ENCODE results near the gene PIP5KL1. TPM values are rescaled to one million over a fixed set of nuclear protein-coding genes. Genes with fewer than 3 reads are reported as not detected.
A peak's percentile ranks its signal among the peaks of the same experiment; 100 is the strongest.

Gene PIP5KL1
- total RNA-seq, 1 experiment from 2014 or later = 5.1 TPM

DNA sequence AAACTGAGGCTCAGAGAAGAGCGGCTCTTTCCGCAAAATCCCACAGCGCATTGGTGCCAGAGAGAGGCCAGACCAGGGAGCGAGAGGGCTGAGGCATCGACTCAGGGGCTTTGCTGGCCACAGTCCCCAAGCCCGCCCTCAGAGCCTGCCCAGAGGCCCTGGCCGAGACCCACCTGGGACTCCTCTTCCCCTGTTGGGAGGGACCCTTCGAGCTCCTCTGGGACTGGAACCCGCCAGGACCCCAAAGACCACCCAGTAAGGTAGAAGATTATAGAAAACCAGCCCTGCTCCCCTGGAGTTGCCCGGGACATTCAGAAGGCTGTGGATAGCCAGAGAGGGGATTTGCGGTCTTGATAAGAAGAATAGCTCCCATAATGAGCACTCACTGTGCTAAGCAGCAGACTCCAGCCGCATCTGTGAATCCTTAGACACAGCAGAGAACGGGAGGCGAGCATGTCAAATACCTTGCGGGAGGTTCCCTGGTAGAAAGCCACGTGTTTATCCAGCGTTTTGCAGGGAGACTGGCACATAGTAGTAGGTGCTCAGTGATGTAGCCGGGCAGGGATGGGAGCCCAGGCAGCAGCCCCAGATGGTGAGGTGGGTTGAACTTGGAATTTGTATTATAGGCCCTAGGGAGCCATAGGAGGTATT lies 52.5 kb downstream of the PIP5KL1 start:
- CTCF ChIA-PET = no interaction called here
- no TSS peak for BruUV-seq (replicated peaks)
- peaks cover 17% of the 10 kb centered on the region for H3K4me1 ChIP-seq (ENCODE audit: insufficient read depth, low read length)

DNA sequence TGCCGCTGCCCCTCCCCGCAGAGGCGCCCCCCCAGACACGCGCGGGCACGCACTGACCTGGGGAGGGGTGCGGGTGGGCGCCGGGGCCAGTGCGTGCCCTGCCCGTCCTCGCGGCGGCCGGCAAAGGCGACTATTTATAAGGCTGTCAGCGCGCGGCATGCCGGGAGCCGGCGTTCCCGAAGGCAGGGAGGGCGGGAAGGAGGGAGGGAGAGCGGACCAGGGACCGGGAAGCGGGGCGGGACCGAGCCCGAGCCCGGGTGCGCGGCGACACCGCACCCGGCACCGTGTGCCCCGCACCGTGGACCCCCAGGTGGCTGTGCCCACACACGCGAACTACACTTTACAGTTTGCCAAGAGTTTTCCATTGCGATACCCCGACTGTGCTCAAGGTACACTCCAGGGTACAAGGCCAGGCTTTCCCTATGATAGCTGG lies 53.0 kb downstream of the PIP5KL1 start, which contains the start of gene AK1:
TSS of gene AK1 (minus strand) at position 110 of the 433 bp plus-strand sequence. CDS start 3,058 bp downstream, outside the sequence.
- Histone ChIP-seq H2AFZ (ENCODE audit: low read length) (peak within 1 kb of the TSS; percentile 90), H3K27ac (ENCODE audit: low read length) (no peak within 1 kb of the TSS), H3K36me3 (ENCODE audit: low read depth, low read length) (no peaks in the 10 kb centered on the region), H3K9ac (ENCODE audit: low read length) (peak within 1 kb of the TSS; percentile 71), H3K4me2 (ENCODE audit: low read length) (peak within 1 kb of the TSS; percentile 94), H3K9me3 (ENCODE audit: low read length) (no peaks in the 10 kb centered on the region), H3K27me3 (ENCODE audit: low read length) (no peaks in the 10 kb centered on the region), H3K4me1 (ENCODE audit: insufficient read depth, low read length) (peaks cover 17% of the 10 kb centered on the region), H3K9me2 (replicated peaks; ENCODE audit: low read length) (no peaks in the 10 kb centered on the region), H3K79me2 (ENCODE audit: low read length) (peaks cover 16% of the 10 kb centered on the region), H3K4me3 (ENCODE audit: low read length) (peak within 1 kb of the TSS; percentile 77), H4K20me1 (ENCODE audit: low read length) (no peaks in the 10 kb centered on the region), H3F3A (ENCODE audit: low read length, unreplicated experiment) (no peaks in the 10 kb centered on the region)
- TF ChIP-seq EZH2 (IDR thresholded peaks at IDR 0.05; ENCODE audit: low read length, unreplicated experiment) = no peak
- no peak for TF ChIP-seq EZH2phosphoT487 (IDR thresholded peaks at IDR 0.05; ENCODE audit: borderline replicate concordance, low read length)
- TF ChIP-seq CTCF (conservative IDR thresholded peaks at IDR 0.05; ENCODE audit: low read depth, low read length) = no peak
- ATAC-seq = peak; percentile 71
- POLR2A ChIA-PET (ENCODE audit: unreplicated experiment) = no interaction called here
- intact Hi-C loops (cut with micrococcal nuclease) = loop anchor here (5.0 kb wide), 1 partner anchor 40 kb away; the partner anchor contains the start of gene ST6GALNAC4
- CTCF ChIA-PET = interaction anchor here (0.5 kb wide), 1 partner anchor 76 kb away, joined by 5 read pairs; no protein-coding TSS in a partner anchor
- DNase-seq = peak; percentile 62
- no TSS peak for BruUV-seq (replicated peaks)

More for the DNA sequence above, 52.5 kb downstream of the PIP5KL1 start:
- DNase-seq (no peak), ATAC-seq (no peak)
- no peaks in the 10 kb centered on the region for H3K9me2 ChIP-seq (replicated peaks; ENCODE audit: low read length)
- peak overlapping the region; percentile 71 for H3K9ac ChIP-seq (ENCODE audit: low read length)
- no peak overlapping the region for H3K27ac ChIP-seq (ENCODE audit: low read length)
- no peaks in the 10 kb centered on the region for H3K9me3 ChIP-seq (ENCODE audit: low read length)
- peak overlapping the region; percentile 94 for H3K4me2 ChIP-seq (ENCODE audit: low read length)
- POLR2A ChIA-PET (ENCODE audit: unreplicated experiment) = no interaction called here
- H3K27me3 ChIP-seq (ENCODE audit: low read length) = no peaks in the 10 kb centered on the region
- H4K20me1 ChIP-seq (ENCODE audit: low read length) = no peaks in the 10 kb centered on the region
- intact Hi-C loops (cut with micrococcal nuclease) = loop anchor here (5.0 kb wide), 1 partner anchor 39 kb away; the partner anchor contains the start of gene ST6GALNAC4
- H3K36me3 ChIP-seq (ENCODE audit: low read depth, low read length) = no peaks in the 10 kb centered on the region
- peaks cover 16% of the 10 kb centered on the region for H3K79me2 ChIP-seq (ENCODE audit: low read length)
- peak overlapping the region; percentile 90 for H2AFZ ChIP-seq (ENCODE audit: low read length)
- H3F3A ChIP-seq (ENCODE audit: low read length, unreplicated experiment) = no peaks in the 10 kb centered on the region
- TF ChIP-seq EZH2 (IDR thresholded peaks at IDR 0.05; ENCODE audit: low read length, unreplicated experiment) = no peak
- TF ChIP-seq EZH2phosphoT487 (IDR thresholded peaks at IDR 0.05; ENCODE audit: borderline replicate concordance, low read length) = no peak
- TF ChIP-seq CTCF (conservative IDR thresholded peaks at IDR 0.05; ENCODE audit: low read depth, low read length) = no peak
- H3K4me3 ChIP-seq (ENCODE audit: low read length) = peak overlapping the region; percentile 77
